ENCODE measurements around the gene ITGB1BP2. TPM values are rescaled to one million over a fixed set of nuclear protein-coding genes. Genes with fewer than 3 reads are reported as not detected.
A peak's percentile ranks its signal among the peaks of the same experiment; 100 is the strongest.
"Not testable (repeated sequence)": the region's sequence is repeated elsewhere in the genome, so short reads cannot be mapped to it uniquely, and the experiment has no call there.

Gene ITGB1BP2
- polyA plus RNA-seq, 1 of the 3 experiments (the other 2 are of a cell fraction), result 1.7 TPM

DNA sequence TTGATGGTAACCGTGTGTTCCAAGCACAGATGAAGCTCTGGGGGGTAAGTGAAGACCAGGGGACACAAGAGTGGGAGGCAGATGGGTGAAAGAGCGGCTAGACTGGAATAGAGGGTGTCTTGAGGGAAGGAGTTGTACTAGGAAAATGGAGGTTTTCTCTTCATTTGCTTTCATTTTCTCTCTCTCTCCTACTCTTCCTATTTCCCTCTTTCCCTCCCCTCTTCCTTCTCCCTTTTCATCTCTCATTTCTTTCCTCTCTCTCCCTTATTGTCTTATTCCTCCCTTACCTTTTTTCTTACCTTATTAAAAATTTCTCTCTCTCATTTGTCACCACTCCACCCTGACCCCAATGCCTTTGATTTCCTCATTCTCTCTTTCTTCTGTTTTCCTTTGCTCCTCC, 3.0 kb downstream of the ITGB1BP2 start:
- TF ChIP-seq CTCF (IDR thresholded peaks at IDR 0.05), result no peak
- no peak for TF ChIP-seq TCF12 (IDR thresholded peaks at IDR 0.05)
- TF ChIP-seq FOSL2 (IDR thresholded peaks at IDR 0.05; ENCODE audit: borderline replicate concordance, low read depth), result no peak
- no peak for TF ChIP-seq FOXJ3 (CRISPR knock-in tag; IDR thresholded peaks at IDR 0.05)
- TF ChIP-seq EZH2phosphoT487 (IDR thresholded peaks at IDR 0.05; ENCODE audit: borderline replicate concordance, low read depth), result no peak
- no peak for TF ChIP-seq ZBTB33 (IDR thresholded peaks at IDR 0.05; ENCODE audit: borderline replicate concordance, low read depth)
- Histone ChIP-seq H3K27ac (ENCODE audit: low read depth in 2 of 2, low read length in 1 of 2) (no peak overlapping the region), H4K20me1 (ENCODE audit: insufficient read depth) (no peaks in the 10 kb centered on the region), H3K4me3 (ENCODE audit: low read depth in 2 of 2, low read length in 1 of 2) (no peak overlapping the region), H3K27me3 (ENCODE audit: insufficient read depth) (no peaks in the 10 kb centered on the region), H2AFZ (ENCODE audit: low read depth) (no peak overlapping the region), H3K9me3 (no peaks in the 10 kb centered on the region), H3K4me1 (ENCODE audit: control insufficient read depth in 1 of 2, insufficient read depth in 2 of 2, low read depth in 1 of 2, low read length in 1 of 2) (no peaks in the 10 kb centered on the region), H3K9me2 (no peaks in the 10 kb centered on the region), H3K4me2 (no peak overlapping the region), H3K9ac (no peak overlapping the region), H3F3A (replicated peaks; ENCODE audit: insufficient read depth) (peaks cover 35% of the 10 kb centered on the region), H3K36me3 (replicated peaks in 1 of 2; ENCODE audit: control insufficient read depth in 1 of 2, insufficient read depth in 2 of 2, low read length in 1 of 2) (peaks cover 15 to 20% of the 10 kb centered on the region in 2 experiments), H3K79me2 (ENCODE audit: insufficient read depth) (no peaks in the 10 kb centered on the region)
- DNase-seq, result no peak
- ChIA-PET CTCF (no interaction called here), POLR2A (no interaction called here)
- WGBS (ENCODE audit: low lambda C conversion rate), result 95% methylated on average over 2 of the region's 2 CpGs

GRCh38 chrX:71315917-71316316, 14.4 kb downstream of the ITGB1BP2 start:
- Histone ChIP-seq H3K36me3 (replicated peaks in 1 of 2; ENCODE audit: control insufficient read depth in 1 of 2, insufficient read depth in 2 of 2, low read length in 1 of 2) (no peaks in the 10 kb centered on the region), H3K9me2 (no peaks in the 10 kb centered on the region), H3K27ac (ENCODE audit: low read depth in 2 of 2, low read length in 1 of 2) (peak overlapping the region in 1 of 2 experiments; percentile 72; a peak in 3 of 4 replicates), H3K4me3 (ENCODE audit: low read depth in 2 of 2, low read length in 1 of 2) (no peak overlapping the region), H3K9me3 (no peaks in the 10 kb centered on the region), H3K9ac (no peak overlapping the region), H3F3A (replicated peaks; ENCODE audit: insufficient read depth) (peaks cover 15% of the 10 kb centered on the region), H3K79me2 (ENCODE audit: insufficient read depth) (no peaks in the 10 kb centered on the region), H3K4me1 (ENCODE audit: control insufficient read depth in 1 of 2, insufficient read depth in 2 of 2, low read depth in 1 of 2, low read length in 1 of 2) (no peaks in the 10 kb centered on the region), H3K4me2 (no peak overlapping the region), H3K27me3 (ENCODE audit: insufficient read depth) (no peaks in the 10 kb centered on the region), H4K20me1 (ENCODE audit: insufficient read depth) (no peaks in the 10 kb centered on the region), H2AFZ (ENCODE audit: low read depth) (no peak overlapping the region)
- POLR2A ChIA-PET, result no interaction called here
- WGBS (ENCODE audit: low lambda C conversion rate), result 87% methylated on average over 4 of the region's 7 CpGs
- no peak for DNase-seq
- TF ChIP-seq FOSL2 (IDR thresholded peaks at IDR 0.05; ENCODE audit: borderline replicate concordance, low read depth) (peak; percentile 76; the same call in 1 of the 2 replicates), ZBTB33 (IDR thresholded peaks at IDR 0.05; ENCODE audit: borderline replicate concordance, low read depth) (no peak), RFX5 (IDR thresholded peaks at IDR 0.05; ENCODE audit: low read length) (no peak), JUND (IDR thresholded peaks at IDR 0.05) (peak; percentile 68), RAD21 (IDR thresholded peaks at IDR 0.05; ENCODE audit: low read length) (no peak), RCOR1 (IDR thresholded peaks at IDR 0.05; ENCODE audit: low read length) (no peak), SMC3 (IDR thresholded peaks at IDR 0.05; ENCODE audit: low read depth, low read length) (no peak), TCF12 (IDR thresholded peaks at IDR 0.05) (peak; percentile 59), PBX3 (IDR thresholded peaks at IDR 0.05) (peak; percentile 52)
- TF ChIP-seq, protein P1, sequence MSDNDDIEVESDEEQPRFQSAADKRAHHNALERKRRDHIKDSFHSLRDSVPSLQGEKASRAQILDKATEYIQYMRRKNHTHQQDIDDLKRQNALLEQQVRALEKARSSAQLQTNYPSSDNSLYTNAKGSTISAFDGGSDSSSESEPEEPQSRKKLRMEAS (IDR thresholded peaks at IDR 0.05; ENCODE audit: low read depth), result peak; percentile 50; the same call in 1 of the 2 replicates
- TF ChIP-seq, protein P2, sequence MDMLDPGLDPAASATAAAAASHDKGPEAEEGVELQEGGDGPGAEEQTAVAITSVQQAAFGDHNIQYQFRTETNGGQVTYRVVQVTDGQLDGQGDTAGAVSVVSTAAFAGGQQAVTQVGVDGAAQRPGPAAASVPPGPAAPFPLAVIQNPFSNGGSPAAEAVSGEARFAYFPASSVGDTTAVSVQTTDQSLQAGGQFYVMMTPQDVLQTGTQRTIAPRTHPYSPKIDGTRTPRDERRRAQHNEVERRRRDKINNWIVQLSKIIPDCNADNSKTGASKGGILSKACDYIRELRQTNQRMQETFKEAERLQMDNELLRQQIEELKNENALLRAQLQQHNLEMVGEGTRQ (IDR thresholded peaks at IDR 0.05; ENCODE audit: borderline replicate concordance, low read depth, low read length), result no peak
- CTCF ChIA-PET, result no interaction called here

- CTCF ChIA-PET; H3K4me1 ChIP-seq (ENCODE audit: control insufficient read depth in 1 of 2, insufficient read depth in 2 of 2, low read depth in 1 of 2, low read length in 1 of 2); H3K9me2 ChIP-seq; H3K27me3 ChIP-seq (ENCODE audit: insufficient read depth); H3K36me3 ChIP-seq (replicated peaks in 1 of 2; ENCODE audit: control insufficient read depth in 1 of 2, insufficient read depth in 2 of 2, low read length in 1 of 2); H3K4me3 ChIP-seq (ENCODE audit: low read depth in 2 of 2, low read length in 1 of 2); DNase-seq; H3K9me3 ChIP-seq; POLR2A ChIA-PET; H3K79me2 ChIP-seq (ENCODE audit: insufficient read depth); H3K4me2 ChIP-seq; H3K9ac ChIP-seq; H4K20me1 ChIP-seq (ENCODE audit: insufficient read depth); H2AFZ ChIP-seq (ENCODE audit: low read depth): not testable (repeated sequence)
- 83% methylated on average over 1 of the region's 1 CpG for WGBS (ENCODE audit: low lambda C conversion rate)
- Histone ChIP-seq H3K27ac (ENCODE audit: low read depth in 2 of 2, low read length in 1 of 2) (peak overlapping the region in 1 of 2 experiments; percentile 72; a peak in 1 of 4 replicates), H3F3A (replicated peaks; ENCODE audit: insufficient read depth) (peaks cover 15% of the 10 kb centered on the region)
Observed at GRCh38 chrX:71316959-71317358, 15.4 kb downstream of the ITGB1BP2 start.
